K562 (cell line): ENCODE measurements around the gene CTIF. TPM values are rescaled to one million over a fixed set of nuclear protein-coding genes. Genes with fewer than 3 reads are reported as not detected.

Experiments
- CXXC5 ChIP-seq: fragments of 250-450 bp; sonication (Bioruptor Pico); IDR thresholded peaks from 2 replicates; pipeline ENCODE4 v1.8.0; 2022; ENCODE audit warnings: inconsistent platforms, mild to moderate bottlenecking, moderate library complexity
- JUNB ChIP-seq: fragments of 450-650 bp; formaldehyde crosslinking; conservative IDR thresholded peaks from 2 replicates; pipeline ENCODE4 v1.4.0; 2020; ENCODE audit warnings: mild to moderate bottlenecking
- NFE2 ChIP-seq: IDR thresholded peaks from 2 replicates; pipeline ENCODE4 v1.6.1; 2014; ENCODE audit warnings: antibody characterized with exemption, low read depth
- NR2C2 ChIP-seq, 2 experiments: fragments of 200-800 bp in 1 of 2; sonication (Bioruptor generic) in 1 of 2; sonication (generic) in 1 of 2; formaldehyde crosslinking in 1 of 2; IDR thresholded peaks; 2 replicates each; pipeline versions ENCODE4 v1.6.1 to v1.8.0; 2016 to 2022; ENCODE audit warnings: mild to moderate bottlenecking in 1 of 2, missing compliant biosample characterization in 1 of 2, missing genetic modification characterization in 1 of 2, missing genetic modification reagents in 1 of 2
- PURB ChIP-seq: sonication (generic); formaldehyde crosslinking; IDR thresholded peaks from 2 replicates; pipeline ENCODE4 v1.9.0; 2021; ENCODE audit warnings: low read depth, mild to moderate bottlenecking, missing genetic modification reagents
- SRF ChIP-seq, 2 experiments: fragments of 250-450, 450-650 bp in 1 of 2; sonication (Bioruptor Pico) in 1 of 2; sonication (generic) in 1 of 2; formaldehyde crosslinking; IDR thresholded peaks; 2 replicates each; pipeline versions ENCODE4 v1.5.0 to v1.5.1; 2020 to 2022; ENCODE audit warnings: mild to moderate bottlenecking in 1 of 2, missing genetic modification reagents in 1 of 2
- XRCC3 ChIP-seq: fragments of 450-650 bp; IDR thresholded peaks from 2 replicates; pipeline ENCODE4 v1.6.1; 2017; ENCODE audit warnings: mild to moderate bottlenecking, moderate library complexity
- ZC3H11A ChIP-seq: IDR thresholded peaks from 2 replicates; pipeline ENCODE4 v1.6.1; 2012; ENCODE audit warnings: low read depth, low read length, improper control_type of control experiment
- ZFPM2 ChIP-seq: fragments of 250-450 bp; sonication (Bioruptor Pico); IDR thresholded peaks from 2 replicates; pipeline ENCODE4 v1.5.1; 2022; ENCODE audit warnings: mild to moderate bottlenecking
- ZNF77 ChIP-seq: fragments of 250-450 bp; sonication (Bioruptor Pico); IDR thresholded peaks from 2 replicates; pipeline ENCODE4 v1.5.0; 2020
- polyA plus RNA-seq, 8 experiments: library from polyadenylated mRNA; depleted of rRNA in 4 of 8; stranded (reverse) in 5 of 8; unstranded in 3 of 8; fragments of >200 nt; fragmentation: Nextera tagmentation in 2 of 8; fragmentation: Illumina TruSeq in 1 of 8; extraction: Ambion mirVana in 2 of 8; extraction: Trizol in 1 of 8; gene quantifications; 2 replicates each; pipeline versions ENCODE4 v1.2.1 to v1.2.3, GENCODE V29; 2011 to 2014; ENCODE audit warnings: inconsistent platforms in 1 of 8, missing spikeins in 1 of 8
- total RNA-seq, 7 experiments: library from RNA; depleted of rRNA in 6 of 7; stranded (reverse); fragments of >200 nt in 6 of 7; fragmentation: Illumina TruSeq in 2 of 7; extraction: Trizol in 2 of 7; gene quantifications; 2 replicates each; pipeline versions ENCODE4 v1.2.1 to v1.2.3, GENCODE V29; 2011 to 2021; ENCODE audit warnings: low replicate concordance in 1 of 7
- TF ChIP-seq, protein P1 (sequence below): sonication (generic); formaldehyde crosslinking; IDR thresholded peaks from 2 replicates; pipeline ENCODE4 v1.8.1; 2023; ENCODE audit warnings: mild to moderate bottlenecking, missing genetic modification reagents
- TF ChIP-seq, protein P2 (sequence below): fragments of 450-650 bp; IDR thresholded peaks from 2 replicates; pipeline ENCODE4 v1.6.1; 2016; ENCODE audit warnings: antibody characterized with exemption
- TF ChIP-seq, protein P3 (sequence below): fragments of 150-350 bp; conservative IDR thresholded peaks from 2 replicates; pipeline ENCODE4 v1.6.1; 2014; ENCODE audit warnings: low read length

The CTIF gene
- total and polyA plus RNA-seq, 9 of the 15 experiments (the other 6 are each of a cell fraction or from before 2014, with no cell fraction given) = 0.17 to 11.5 (median 2.2) TPM

DNA sequence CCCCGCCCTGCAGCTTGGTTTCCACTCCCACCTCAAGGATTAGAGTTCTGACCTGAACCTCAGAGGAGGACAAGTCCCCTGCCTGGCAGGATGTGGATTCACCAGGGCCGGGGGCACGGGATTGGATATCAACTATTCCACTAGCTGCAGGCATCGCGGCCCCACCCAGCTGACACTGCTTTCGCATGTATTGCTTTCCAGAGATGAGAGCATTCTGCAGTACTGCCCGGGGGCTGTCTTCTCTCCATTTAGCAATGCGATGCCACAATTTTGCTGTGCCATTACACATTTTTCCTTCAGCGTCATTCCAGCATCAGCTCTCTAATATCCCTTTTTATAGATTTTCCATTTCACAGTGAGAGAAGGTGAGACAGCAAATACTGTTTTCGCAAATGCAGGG lies 42.0 kb downstream of the CTIF start (continued):
- TF ChIP-seq, protein P1, sequence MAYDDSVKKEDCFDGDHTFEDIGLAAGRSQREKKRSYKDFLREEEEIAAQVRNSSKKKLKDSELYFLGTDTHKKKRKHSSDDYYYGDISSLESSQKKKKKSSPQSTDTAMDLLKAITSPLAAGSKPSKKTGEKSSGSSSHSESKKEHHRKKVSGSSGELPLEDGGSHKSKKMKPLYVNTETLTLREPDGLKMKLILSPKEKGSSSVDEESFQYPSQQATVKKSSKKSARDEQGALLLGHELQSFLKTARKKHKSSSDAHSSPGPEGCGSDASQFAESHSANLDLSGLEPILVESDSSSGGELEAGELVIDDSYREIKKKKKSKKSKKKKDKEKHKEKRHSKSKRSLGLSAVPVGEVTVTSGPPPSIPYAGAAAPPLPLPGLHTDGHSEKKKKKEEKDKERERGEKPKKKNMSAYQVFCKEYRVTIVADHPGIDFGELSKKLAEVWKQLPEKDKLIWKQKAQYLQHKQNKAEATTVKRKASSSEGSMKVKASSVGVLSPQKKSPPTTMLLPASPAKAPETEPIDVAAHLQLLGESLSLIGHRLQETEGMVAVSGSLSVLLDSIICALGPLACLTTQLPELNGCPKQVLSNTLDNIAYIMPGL (CRISPR knock-in tag) = no peak
- no peak for TF ChIP-seq XRCC3
- TF ChIP-seq ZNF77 = no peak
- TF ChIP-seq, protein P2, sequence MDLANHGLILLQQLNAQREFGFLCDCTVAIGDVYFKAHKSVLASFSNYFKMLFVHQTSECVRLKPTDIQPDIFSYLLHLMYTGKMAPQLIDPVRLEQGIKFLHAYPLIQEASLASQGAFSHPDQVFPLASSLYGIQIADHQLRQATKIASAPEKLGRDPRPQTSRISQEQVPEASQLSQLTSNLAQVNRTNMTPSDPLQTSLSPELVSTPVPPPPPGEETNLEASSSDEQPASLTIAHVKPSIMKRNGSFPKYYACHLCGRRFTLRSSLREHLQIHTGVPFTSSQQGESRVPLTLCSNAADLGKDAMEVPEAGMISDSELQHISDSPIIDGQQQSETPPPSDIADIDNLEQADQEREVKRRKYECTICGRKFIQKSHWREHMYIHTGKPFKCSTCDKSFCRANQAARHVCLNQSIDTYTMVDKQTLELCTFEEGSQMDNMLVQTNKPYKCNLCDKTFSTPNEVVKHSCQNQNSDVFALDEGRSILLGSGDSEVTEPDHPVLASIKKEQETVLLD = no peak
- no peak for TF ChIP-seq JUNB
- no peak for TF ChIP-seq CXXC5
- no peak for TF ChIP-seq PURB
- TF ChIP-seq SRF (CRISPR knock-in tag; IDR thresholded peaks at IDR 0.05) = no peak
- no peak for TF ChIP-seq ZC3H11A
- TF ChIP-seq, protein P3, sequence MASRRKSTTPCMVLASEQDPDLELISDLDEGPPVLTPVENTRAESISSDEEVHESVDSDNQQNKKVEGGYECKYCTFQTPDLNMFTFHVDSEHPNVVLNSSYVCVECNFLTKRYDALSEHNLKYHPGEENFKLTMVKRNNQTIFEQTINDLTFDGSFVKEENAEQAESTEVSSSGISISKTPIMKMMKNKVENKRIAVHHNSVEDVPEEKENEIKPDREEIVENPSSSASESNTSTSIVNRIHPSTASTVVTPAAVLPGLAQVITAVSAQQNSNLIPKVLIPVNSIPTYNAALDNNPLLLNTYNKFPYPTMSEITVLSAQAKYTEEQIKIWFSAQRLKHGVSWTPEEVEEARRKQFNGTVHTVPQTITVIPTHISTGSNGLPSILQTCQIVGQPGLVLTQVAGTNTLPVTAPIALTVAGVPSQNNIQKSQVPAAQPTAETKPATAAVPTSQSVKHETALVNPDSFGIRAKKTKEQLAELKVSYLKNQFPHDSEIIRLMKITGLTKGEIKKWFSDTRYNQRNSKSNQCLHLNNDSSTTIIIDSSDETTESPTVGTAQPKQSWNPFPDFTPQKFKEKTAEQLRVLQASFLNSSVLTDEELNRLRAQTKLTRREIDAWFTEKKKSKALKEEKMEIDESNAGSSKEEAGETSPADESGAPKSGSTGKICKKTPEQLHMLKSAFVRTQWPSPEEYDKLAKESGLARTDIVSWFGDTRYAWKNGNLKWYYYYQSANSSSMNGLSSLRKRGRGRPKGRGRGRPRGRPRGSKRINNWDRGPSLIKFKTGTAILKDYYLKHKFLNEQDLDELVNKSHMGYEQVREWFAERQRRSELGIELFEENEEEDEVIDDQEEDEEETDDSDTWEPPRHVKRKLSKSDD = no peak
- TF ChIP-seq NR2C2 (CRISPR knock-in tag; IDR thresholded peaks at IDR 0.05) = no peak
- no peak for TF ChIP-seq NR2C2 (tag; IDR thresholded peaks at IDR 0.05)
- TF ChIP-seq NFE2 = no peak
- TF ChIP-seq ZFPM2 (CRISPR knock-in tag) = no peak
